GM12878 (cell line): Measurements from ENCODE around the gene CLBA1.

Experiments used
- CBX5 ChIP-seq: sonication (generic); IDR thresholded peaks from 2 replicates; pipeline ENCODE4 v1.6.1; 2016; ENCODE audit warnings: low read depth, moderate library complexity, mild to moderate bottlenecking, inconsistent platforms
- HDAC6 ChIP-seq: fragments of 200-600 bp; sonication (generic); IDR thresholded peaks from one replicate; pipeline ENCODE4 v1.8.0; 2017; ENCODE audit warnings: antibody characterized with exemption; ENCODE audit not compliant: unreplicated experiment
- LARP7 ChIP-seq: fragments of 450-650 bp; IDR thresholded peaks from 2 replicates; pipeline ENCODE4 v1.6.1; 2017; ENCODE audit warnings: mild to moderate bottlenecking
- MTA3 ChIP-seq: IDR thresholded peaks from 2 replicates; pipeline ENCODE4 v1.6.1; 2012; ENCODE audit warnings: low read length, inconsistent platforms, borderline replicate concordance
- NFIC ChIP-seq: IDR thresholded peaks from 2 replicates; pipeline ENCODE4 v1.6.1; 2012; ENCODE audit warnings: low read depth, mild to moderate bottlenecking, inconsistent platforms, low read length, moderate library complexity
- NFXL1 ChIP-seq: fragments of 450-650 bp; IDR thresholded peaks from 2 replicates; pipeline ENCODE4 v1.6.1; 2017; ENCODE audit warnings: antibody characterized with exemption, mild to moderate bottlenecking, borderline replicate concordance
- POLR2A ChIP-seq: IDR thresholded peaks from 2 replicates; pipeline ENCODE4 v1.6.1; 2011; ENCODE audit warnings: low read depth, mild to moderate bottlenecking, low read length
- SIN3A ChIP-seq: IDR thresholded peaks from 2 replicates; pipeline ENCODE4 v1.6.1; 2012; ENCODE audit warnings: low read depth, low read length, improper control_type of control experiment
- YY1 ChIP-seq: IDR thresholded peaks from 2 replicates; pipeline ENCODE4 v1.6.1; 2011; ENCODE audit warnings: low read depth, mild to moderate bottlenecking, low read length
- ZNF274 ChIP-seq: IDR thresholded peaks from one replicate; pipeline ENCODE4 v1.8.0; 2011; ENCODE audit not compliant: insufficient read length, insufficient read depth
- TF ChIP-seq, protein P1 (sequence below), 3 experiments: IDR thresholded peaks in 2 of 3; conservative IDR thresholded peaks in 1 of 3; 2 replicates each; pipeline ENCODE4 v1.5.1; 2011; ENCODE audit warnings: low read depth in 3 of 3, low read length in 3 of 3, mild to moderate bottlenecking in 3 of 3, control low read depth in 2 of 3, moderate library complexity in 2 of 3, inconsistent platforms in 1 of 3, mixed read lengths in 1 of 3; ENCODE audit not compliant: control insufficient read depth in 2 of 3, insufficient read depth in 1 of 3; ENCODE audit errors: extremely low read depth in 1 of 3
- TF ChIP-seq, protein P2 (sequence below): IDR thresholded peaks from 2 replicates; pipeline ENCODE4 v1.6.1; 2012; ENCODE audit warnings: mild to moderate bottlenecking, low read depth, low read length

DNA sequence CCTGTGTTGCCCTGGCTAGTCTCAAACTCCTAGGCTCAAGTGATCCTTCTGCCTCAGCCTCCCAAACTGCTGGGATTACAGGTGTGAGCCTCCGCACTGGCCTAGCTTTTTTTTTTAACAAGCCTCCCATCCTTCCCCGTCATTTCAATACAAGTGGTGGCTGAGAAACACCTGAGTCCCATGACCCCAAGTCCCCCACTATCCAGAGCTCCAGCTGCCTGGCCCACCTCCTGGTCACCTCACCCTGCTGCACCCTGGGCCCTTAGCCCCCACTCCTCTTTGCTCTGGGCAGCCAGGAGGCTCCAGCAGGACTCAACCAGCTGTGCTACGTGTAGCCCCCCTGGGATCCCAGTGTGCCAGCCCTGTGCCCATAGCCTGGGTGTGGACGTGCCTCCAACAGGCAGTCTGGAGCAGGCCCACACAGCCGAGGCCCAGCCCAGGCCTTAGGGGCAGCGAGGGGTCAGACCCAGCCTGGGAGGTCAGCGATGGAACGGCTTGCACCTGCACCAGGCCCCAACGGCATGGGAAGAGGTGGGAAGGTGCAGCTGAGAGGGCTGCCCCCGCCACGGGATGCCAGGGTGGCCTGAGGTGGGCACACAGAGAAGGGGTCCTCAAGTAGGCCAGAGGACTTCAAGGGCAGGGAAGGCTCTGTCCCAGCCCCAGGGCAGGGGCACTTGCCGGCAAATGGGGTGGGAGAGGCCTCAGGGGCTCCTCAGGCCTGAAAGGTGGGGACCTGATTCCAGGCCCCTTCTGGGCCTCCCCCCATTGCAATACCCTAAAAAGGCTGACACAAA is 13.9 kb upstream of the CLBA1 start:
- TF ChIP-seq, protein P1, sequence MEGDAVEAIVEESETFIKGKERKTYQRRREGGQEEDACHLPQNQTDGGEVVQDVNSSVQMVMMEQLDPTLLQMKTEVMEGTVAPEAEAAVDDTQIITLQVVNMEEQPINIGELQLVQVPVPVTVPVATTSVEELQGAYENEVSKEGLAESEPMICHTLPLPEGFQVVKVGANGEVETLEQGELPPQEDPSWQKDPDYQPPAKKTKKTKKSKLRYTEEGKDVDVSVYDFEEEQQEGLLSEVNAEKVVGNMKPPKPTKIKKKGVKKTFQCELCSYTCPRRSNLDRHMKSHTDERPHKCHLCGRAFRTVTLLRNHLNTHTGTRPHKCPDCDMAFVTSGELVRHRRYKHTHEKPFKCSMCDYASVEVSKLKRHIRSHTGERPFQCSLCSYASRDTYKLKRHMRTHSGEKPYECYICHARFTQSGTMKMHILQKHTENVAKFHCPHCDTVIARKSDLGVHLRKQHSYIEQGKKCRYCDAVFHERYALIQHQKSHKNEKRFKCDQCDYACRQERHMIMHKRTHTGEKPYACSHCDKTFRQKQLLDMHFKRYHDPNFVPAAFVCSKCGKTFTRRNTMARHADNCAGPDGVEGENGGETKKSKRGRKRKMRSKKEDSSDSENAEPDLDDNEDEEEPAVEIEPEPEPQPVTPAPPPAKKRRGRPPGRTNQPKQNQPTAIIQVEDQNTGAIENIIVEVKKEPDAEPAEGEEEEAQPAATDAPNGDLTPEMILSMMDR (IDR thresholded peaks at IDR 0.05 in 2 of 3, conservative IDR thresholded peaks at IDR 0.05 in 1 of 3; ENCODE audit: control insufficient read depth in 2 of 3, extremely low read depth in 1 of 3, insufficient read depth in 1 of 3, low read depth in 3 of 3, low read length in 3 of 3), result no peak
- no peak for TF ChIP-seq NFIC
- TF ChIP-seq SIN3A, result no peak
- no peak for TF ChIP-seq POLR2A
- TF ChIP-seq ZNF274, result no peak
- no peak for TF ChIP-seq CBX5
- TF ChIP-seq NFXL1, result no peak
- TF ChIP-seq HDAC6, result no peak
- no peak for TF ChIP-seq LARP7
- TF ChIP-seq YY1, result no peak
- TF ChIP-seq, protein P2, sequence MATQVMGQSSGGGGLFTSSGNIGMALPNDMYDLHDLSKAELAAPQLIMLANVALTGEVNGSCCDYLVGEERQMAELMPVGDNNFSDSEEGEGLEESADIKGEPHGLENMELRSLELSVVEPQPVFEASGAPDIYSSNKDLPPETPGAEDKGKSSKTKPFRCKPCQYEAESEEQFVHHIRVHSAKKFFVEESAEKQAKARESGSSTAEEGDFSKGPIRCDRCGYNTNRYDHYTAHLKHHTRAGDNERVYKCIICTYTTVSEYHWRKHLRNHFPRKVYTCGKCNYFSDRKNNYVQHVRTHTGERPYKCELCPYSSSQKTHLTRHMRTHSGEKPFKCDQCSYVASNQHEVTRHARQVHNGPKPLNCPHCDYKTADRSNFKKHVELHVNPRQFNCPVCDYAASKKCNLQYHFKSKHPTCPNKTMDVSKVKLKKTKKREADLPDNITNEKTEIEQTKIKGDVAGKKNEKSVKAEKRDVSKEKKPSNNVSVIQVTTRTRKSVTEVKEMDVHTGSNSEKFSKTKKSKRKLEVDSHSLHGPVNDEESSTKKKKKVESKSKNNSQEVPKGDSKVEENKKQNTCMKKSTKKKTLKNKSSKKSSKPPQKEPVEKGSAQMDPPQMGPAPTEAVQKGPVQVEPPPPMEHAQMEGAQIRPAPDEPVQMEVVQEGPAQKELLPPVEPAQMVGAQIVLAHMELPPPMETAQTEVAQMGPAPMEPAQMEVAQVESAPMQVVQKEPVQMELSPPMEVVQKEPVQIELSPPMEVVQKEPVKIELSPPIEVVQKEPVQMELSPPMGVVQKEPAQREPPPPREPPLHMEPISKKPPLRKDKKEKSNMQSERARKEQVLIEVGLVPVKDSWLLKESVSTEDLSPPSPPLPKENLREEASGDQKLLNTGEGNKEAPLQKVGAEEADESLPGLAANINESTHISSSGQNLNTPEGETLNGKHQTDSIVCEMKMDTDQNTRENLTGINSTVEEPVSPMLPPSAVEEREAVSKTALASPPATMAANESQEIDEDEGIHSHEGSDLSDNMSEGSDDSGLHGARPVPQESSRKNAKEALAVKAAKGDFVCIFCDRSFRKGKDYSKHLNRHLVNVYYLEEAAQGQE, result no peak
- TF ChIP-seq MTA3, result no peak
